DOHH2 (cell line): Measurements from ENCODE around the gene IFNA10.
"Not testable (repeated sequence)": the region's sequence is repeated elsewhere in the genome, so short reads cannot be mapped to it uniquely, and the experiment has no call there.

Experiments used
- H3F3A ChIP-seq: fragments of 200-600 bp; sonication (generic), shearing (Covaris generic); 2 replicates; pipeline ENCODE4 v1.6.0; 2016; ENCODE audit warnings: antibody characterized with exemption, mild to moderate bottlenecking; ENCODE audit not compliant: control insufficient read depth, insufficient read depth
- H3K27ac ChIP-seq: fragments of 200-600 bp; sonication (generic); 2 replicates; pipeline ENCODE4 v1.5.1; 2014; ENCODE audit warnings: low read depth, mild to moderate bottlenecking, low read length, moderate library complexity
- H3K27me3 ChIP-seq: fragments of 200-600 bp; sonication (generic); 2 replicates; pipeline ENCODE4 v1.6.1; 2014; ENCODE audit warnings: mild to moderate bottlenecking, low read length, mixed read lengths; ENCODE audit not compliant: control insufficient read depth
- H3K36me3 ChIP-seq: fragments of 200-600 bp; sonication (generic); 2 replicates; pipeline ENCODE4 v1.6.1; 2014; ENCODE audit warnings: mild to moderate bottlenecking, low read length, moderate library complexity, mixed read lengths; ENCODE audit not compliant: control insufficient read depth
- H3K4me1 ChIP-seq: fragments of 200-600 bp; sonication (generic); 2 replicates; pipeline ENCODE4 v1.6.1; 2014; ENCODE audit warnings: mild to moderate bottlenecking, low read length, mixed read lengths; ENCODE audit not compliant: control insufficient read depth
- H3K4me2 ChIP-seq: fragments of 200-600 bp; sonication (generic); 2 replicates; pipeline ENCODE4 v1.6.0; 2014; ENCODE audit warnings: mild to moderate bottlenecking, low read length, moderate library complexity
- H3K4me3 ChIP-seq: fragments of 200-600 bp; sonication (generic); 2 replicates; pipeline ENCODE4 v1.5.1; 2014; ENCODE audit warnings: mild to moderate bottlenecking, low read length, mixed read lengths
- H3K79me2 ChIP-seq: fragments of 200-600 bp; sonication (generic); 2 replicates; pipeline ENCODE4 v1.6.1; 2014; ENCODE audit warnings: mild to moderate bottlenecking, low read length, mixed read lengths; ENCODE audit not compliant: control insufficient read depth
- H3K9me2 ChIP-seq: fragments of 200-600 bp; sonication (generic); replicated peaks from 2 replicates; pipeline ENCODE4 v1.6.1; 2014; ENCODE audit warnings: mild to moderate bottlenecking, low read length, mixed read lengths; ENCODE audit not compliant: control insufficient read depth
- H3K9me3 ChIP-seq: fragments of 200-600 bp; sonication (generic); 2 replicates; pipeline ENCODE4 v1.6.1; 2014; ENCODE audit warnings: antibody characterized with exemption, low read length, mixed read lengths; ENCODE audit not compliant: control insufficient read depth, insufficient read depth
- H4K20me1 ChIP-seq: fragments of 200-600 bp; sonication (generic); 2 replicates; pipeline ENCODE4 v1.6.0; 2014; ENCODE audit warnings: low read depth, mild to moderate bottlenecking, antibody characterized with exemption, low read length, moderate library complexity; ENCODE audit not compliant: control insufficient read depth, insufficient read depth
- CTCF ChIP-seq: fragments of 200-600 bp; sonication (generic); IDR thresholded peaks from one replicate; pipeline ENCODE4 v1.5.1; 2014; ENCODE audit warnings: antibody characterized with exemption, mild to moderate bottlenecking, low read depth, low read length; ENCODE audit not compliant: poor library complexity, severe bottlenecking
- EZH2phosphoT487 ChIP-seq: fragments of 200-600 bp; sonication (generic); IDR thresholded peaks from 2 replicates; pipeline ENCODE4 v1.6.1; 2017; ENCODE audit warnings: borderline replicate concordance, mild to moderate bottlenecking, antibody characterized with exemption, low read length, moderate library complexity, mixed read lengths

IFNA10 gene

DNA sequence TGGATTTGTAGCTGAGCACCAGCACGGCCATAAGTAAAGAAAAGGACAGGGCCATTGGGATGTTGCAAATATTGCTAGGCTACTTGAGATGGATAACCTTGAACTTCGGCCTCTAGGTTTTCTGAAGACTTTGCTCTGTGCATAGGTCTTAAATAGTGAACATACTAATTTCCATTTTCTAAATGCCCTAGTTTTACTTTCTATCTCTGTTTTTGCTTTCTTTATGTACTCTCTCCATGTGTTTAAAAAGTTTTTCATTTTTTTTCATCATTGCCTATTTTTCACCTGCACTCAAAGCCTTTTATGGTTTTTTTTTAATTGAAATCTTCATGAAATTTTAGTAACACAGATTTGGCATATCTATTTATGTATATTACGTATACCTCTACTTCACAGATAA lies at the start of gene IFNA10:
IFNA10 (minus strand) TSS at position 101 of the 400 bp plus-strand sequence; CDS start at position 55, 46 bp downstream.
- H3K9me3 ChIP-seq, H3F3A ChIP-seq, H3K4me3 ChIP-seq, H4K20me1 ChIP-seq, H3K9me2 ChIP-seq, H3K27me3 ChIP-seq, H3K36me3 ChIP-seq, H3K4me1 ChIP-seq, H3K4me2 ChIP-seq, H3K27ac ChIP-seq, H3K79me2 ChIP-seq: not testable (repeated sequence)

- TF ChIP-seq EZH2phosphoT487 (no peak), CTCF (no peak)
- no peaks in the 10 kb centered on the region for H3K36me3 ChIP-seq
- H3F3A ChIP-seq: no peaks in the 10 kb centered on the region
- H3K79me2 ChIP-seq: no peaks in the 10 kb centered on the region
- no peak overlapping the region for H3K27ac ChIP-seq
- no peaks in the 10 kb centered on the region for H3K9me3 ChIP-seq
- H4K20me1 ChIP-seq: no peaks in the 10 kb centered on the region
- H3K4me1 ChIP-seq: peaks cover 4% of the 10 kb centered on the region
- H3K9me2 ChIP-seq: no peaks in the 10 kb centered on the region
- H3K4me3 ChIP-seq: no peak overlapping the region
- no peak overlapping the region for H3K4me2 ChIP-seq
- peaks cover 37% of the 10 kb centered on the region for H3K27me3 ChIP-seq
These were observed 48.7 kb upstream of the IFNA10 start for GRCh38 chr9:21255538-21256212.

- Histone ChIP-seq H3F3A (no peaks in the 10 kb centered on the region), H3K79me2 (no peaks in the 10 kb centered on the region), H3K9me2 (no peaks in the 10 kb centered on the region), H3K4me2 (no peak overlapping the region), H3K4me1 (peaks cover 4% of the 10 kb centered on the region), H3K36me3 (no peaks in the 10 kb centered on the region), H3K27ac (no peak overlapping the region), H3K9me3 (no peaks in the 10 kb centered on the region), H4K20me1 (no peaks in the 10 kb centered on the region), H3K4me3 (no peak overlapping the region), H3K27me3 (peaks cover 38% of the 10 kb centered on the region)
- no peak for TF ChIP-seq EZH2phosphoT487
- TF ChIP-seq CTCF: peak; percentile 45
These were observed 46.0 kb upstream of the IFNA10 start for GRCh38 chr9:21252721-21253547.

DNA sequence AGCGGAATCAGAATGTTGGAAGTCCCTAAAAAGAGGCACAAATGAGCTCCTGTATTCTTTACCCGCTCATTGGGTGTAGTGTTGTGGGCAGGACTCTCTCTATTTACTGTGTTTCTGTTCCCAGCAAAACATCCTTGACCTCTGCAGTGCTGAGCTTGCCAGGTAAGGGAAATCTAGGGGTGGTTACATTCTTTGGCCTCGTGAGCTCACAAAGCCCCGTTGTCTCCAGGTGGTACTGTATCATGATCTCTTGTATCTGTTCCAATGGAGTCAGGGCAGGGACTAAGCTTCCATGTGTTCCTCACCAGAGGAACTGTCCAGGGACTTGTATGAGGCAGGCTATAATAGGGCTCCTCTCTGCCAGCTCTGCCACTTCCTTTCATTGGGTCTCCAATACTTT lies 44.7 kb upstream of the IFNA10 start:
- Histone ChIP-seq H3F3A (no peaks in the 10 kb centered on the region), H3K27me3 (peaks cover 26% of the 10 kb centered on the region), H3K4me3 (no peak overlapping the region), H3K36me3 (no peaks in the 10 kb centered on the region), H3K4me1 (peaks cover 4% of the 10 kb centered on the region), H3K79me2 (no peaks in the 10 kb centered on the region), H3K4me2 (no peak overlapping the region), H4K20me1 (no peaks in the 10 kb centered on the region), H3K9me3 (no peaks in the 10 kb centered on the region), H3K27ac (no peak overlapping the region), H3K9me2 (no peaks in the 10 kb centered on the region)
- TF ChIP-seq CTCF: no peak
- no peak for TF ChIP-seq EZH2phosphoT487
